ENCODE measurements around the gene NOP16.

GRCh38 chr5:176356179-176356566, 32.2 kb downstream of the NOP16 start:
- TF ChIP-seq, protein P1, sequence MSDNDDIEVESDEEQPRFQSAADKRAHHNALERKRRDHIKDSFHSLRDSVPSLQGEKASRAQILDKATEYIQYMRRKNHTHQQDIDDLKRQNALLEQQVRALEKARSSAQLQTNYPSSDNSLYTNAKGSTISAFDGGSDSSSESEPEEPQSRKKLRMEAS (IDR thresholded peaks at IDR 0.05), result no peak
- TF ChIP-seq EP300 (IDR thresholded peaks at IDR 0.05) (no peak), USF2 (IDR thresholded peaks at IDR 0.05) (no peak), KDM5A (IDR thresholded peaks at IDR 0.05) (no peak), POLR2A (IDR thresholded peaks at IDR 0.05; ENCODE audit: low read length) (no peak), CTCF (IDR thresholded peaks at IDR 0.05) (no peak), PBX3 (IDR thresholded peaks at IDR 0.05) (no peak)
